GM21447 (cell line): Measurements from ENCODE around the gene DNAAF6.

Experiments used
- ATAC-seq: cut with Tn5 transposase; IDR thresholded peaks from one replicate; pipeline ENCODE4 v1.9.1; 2021; ENCODE audit not compliant: unreplicated experiment

Gene DNAAF6

GRCh38 chrX:107290019-107290418, 83.6 kb downstream of the DNAAF6 start:
- no peak for ATAC-seq

GRCh38 chrX:107293056-107293455, 86.6 kb downstream of the DNAAF6 start:
- ATAC-seq: no peak
